ENCODE measurements around the gene FAM120A. TPM values are rescaled to one million over a fixed set of nuclear protein-coding genes. Genes with fewer than 3 reads are reported as not detected.

The FAM120A gene
- total and polyA plus RNA-seq, 7 donors = 37.9 to 126 (median 70.1) TPM

GRCh38 chr9:93541581-93542349 lies 90.3 kb downstream of the FAM120A start:
- H3K4me3 ChIP-seq = no peak overlapping the region
- intact Hi-C loops (cut with DNase I) = no loop called here
- TF ChIP-seq CTCF (IDR thresholded peaks at IDR 0.05) = no peak
- peaks cover 21% of the 10 kb centered on the region for H3K4me1 ChIP-seq
- H3K27me3 ChIP-seq (ENCODE audit: insufficient read depth in 3 of 3, low read length in 2 of 3) = no peaks in the 10 kb centered on the region
- ATAC-seq (peak in 2 of 4 donors; percentile 55 to 58), DNase-seq (no peak)
- peaks cover 0 to 50% of the 10 kb centered on the region in 2 donors for H3K36me3 ChIP-seq (ENCODE audit: insufficient read depth in 1 of 2, low read depth in 1 of 2)
- WGBS, 3 donors = 35 to 50% (median 35%) methylated on average over 8 of the region's 8 CpGs
- no peaks in the 10 kb centered on the region for H3K9me3 ChIP-seq
- H3K27ac ChIP-seq = peak overlapping the region; percentile 61

GRCh38 chr9:93543117-93543516 lies 91.6 kb downstream of the FAM120A start:
- DNase-seq = no peak
- no peaks in the 10 kb centered on the region for H3K9me3 ChIP-seq
- 96 to 98% (median 97%) methylated on average over 9 of the region's 9 CpGs for WGBS, 3 donors
- peaks cover 0 to 58% of the 10 kb centered on the region in 2 donors for H3K36me3 ChIP-seq (ENCODE audit: insufficient read depth in 1 of 2, low read depth in 1 of 2)
- no peak overlapping the region for H3K4me3 ChIP-seq
- no peak for ATAC-seq
- peaks cover 19% of the 10 kb centered on the region for H3K4me1 ChIP-seq
- intact Hi-C loops (cut with DNase I) = no loop called here
- no peaks in the 10 kb centered on the region for H3K27me3 ChIP-seq (ENCODE audit: insufficient read depth in 3 of 3, low read length in 2 of 3)
- no peak for TF ChIP-seq CTCF (IDR thresholded peaks at IDR 0.05)
- no peak overlapping the region for H3K27ac ChIP-seq

- Histone ChIP-seq H3K4me3 (no peak overlapping the region), H3K9me3 (no peaks in the 10 kb centered on the region), H3K27me3 (ENCODE audit: insufficient read depth in 3 of 3, low read length in 2 of 3) (no peaks in the 10 kb centered on the region), H3K27ac (no peak overlapping the region), H3K36me3 (ENCODE audit: insufficient read depth in 1 of 2, low read depth in 1 of 2) (peaks cover 0 to 64% of the 10 kb centered on the region in 2 donors), H3K4me1 (peaks cover 28% of the 10 kb centered on the region)
- ATAC-seq = no peak
- WGBS, 3 donors = 94 to 98% (median 96%) methylated on average over 11 of the region's 11 CpGs
- TF ChIP-seq CTCF (IDR thresholded peaks at IDR 0.05) = no peak
- intact Hi-C loops (cut with DNase I) = no loop called here
- no peak for DNase-seq
Measured at GRCh38 chr9:93546356-93546755, 94.9 kb downstream of the FAM120A start.

- ATAC-seq (peak; percentile 91 to 96 (median 92)), DNase-seq (no peak)
- intact Hi-C loops (cut with DNase I) = no loop called here
- Histone ChIP-seq H3K27ac (peak overlapping the region; percentile 72), H3K4me3 (no peak overlapping the region), H3K36me3 (ENCODE audit: insufficient read depth in 1 of 2, low read depth in 1 of 2) (peaks cover 2 to 71% of the 10 kb centered on the region in 2 donors), H3K9me3 (no peaks in the 10 kb centered on the region), H3K27me3 (ENCODE audit: insufficient read depth in 3 of 3, low read length in 2 of 3) (no peaks in the 10 kb centered on the region), H3K4me1 (peaks cover 14% of the 10 kb centered on the region)
- TF ChIP-seq CTCF (IDR thresholded peaks at IDR 0.05) = no peak
- WGBS, 3 donors = 22 to 32% (median 27%) methylated on average over 5 of the region's 5 CpGs
Measured at GRCh38 chr9:93549611-93550010, 98.1 kb downstream of the FAM120A start.

Data from psoas muscle (tissue), 8 donors.